A673 (cell line): Measurements from ENCODE around the gene SLC44A1. TPM values are rescaled to one million over a fixed set of nuclear protein-coding genes. Genes with fewer than 3 reads are reported as not detected.

Experiments used
- BruUV-seq: library from RNA; stranded (reverse); fragments of 400-500 nt; replicated peaks from 2 replicates; lab custom pipeline; 2021; lab: Mats Ljungman, UMichigan
- CTCF ChIA-PET: fragments of 300-600 bp; sonication (Branson Sonifier 250); formaldehyde crosslinking; loops from one replicate; lab custom pipeline; 2022; ENCODE audit warnings: antibody characterized with exemption; lab: Charles Lee
- POLR2A ChIA-PET: fragments of 300-600 bp; sonication (Branson Sonifier 250); formaldehyde crosslinking; loops from one replicate; lab custom pipeline; 2022; ENCODE audit warnings: antibody characterized with exemption; ENCODE audit not compliant: low non-redundant PET; lab: Charles Lee
- DNase-seq: peaks from one replicate; pipeline ENCODE4 v3.0.0-alpha.2; 2015; ENCODE audit warnings: low spot score
- H3K27ac ChIP-seq: fragments of 200-600 bp; sonication (generic); 2 replicates; pipeline ENCODE4 v1.5.1; 2016; ENCODE audit warnings: mixed run types, low read depth, mild to moderate bottlenecking, mixed read lengths, antibody characterized with exemption, low read length; ENCODE audit not compliant: poor library complexity, severe bottlenecking
- H3K27me3 ChIP-seq: fragments of 200-600 bp; sonication (generic); replicated peaks from 2 replicates; pipeline ENCODE4 v1.6.1; 2017; ENCODE audit warnings: mixed run types, low read depth, mild to moderate bottlenecking, mixed read lengths, antibody characterized with exemption, low read length; ENCODE audit not compliant: insufficient read depth, poor library complexity
- H3K36me3 ChIP-seq: fragments of 200-600 bp; sonication (generic); 2 replicates; pipeline ENCODE4 v1.6.1; 2016; ENCODE audit warnings: mixed run types, mild to moderate bottlenecking, mixed read lengths, antibody characterized with exemption, low read length; ENCODE audit not compliant: insufficient read depth, poor library complexity, severe bottlenecking
- H3K4me1 ChIP-seq: fragments of 200-600 bp; sonication (generic); 2 replicates; pipeline ENCODE4 v1.6.1; 2017; ENCODE audit warnings: mixed run types, mild to moderate bottlenecking, mixed read lengths, antibody characterized with exemption, low read length; ENCODE audit not compliant: insufficient read depth, poor library complexity, severe bottlenecking
- H3K4me3 ChIP-seq: fragments of 200-600 bp; sonication (generic); 2 replicates; pipeline ENCODE4 v1.5.1; 2016; ENCODE audit warnings: low read depth, mixed run types, mild to moderate bottlenecking, mixed read lengths, low read length; ENCODE audit not compliant: poor library complexity, severe bottlenecking
- H3K9me3 ChIP-seq: fragments of 200-600 bp; sonication (generic); 2 replicates; pipeline ENCODE4 v1.6.1; 2016; ENCODE audit warnings: mixed run types, low read depth, mild to moderate bottlenecking, mixed read lengths, antibody characterized with exemption, low read length; ENCODE audit not compliant: poor library complexity, severe bottlenecking
- EZH2 ChIP-seq: fragments of 200-600 bp; sonication (generic); IDR thresholded peaks from 2 replicates; pipeline ENCODE4 v1.6.1; 2017; ENCODE audit warnings: borderline replicate concordance, low read depth, mild to moderate bottlenecking, mixed read lengths, antibody characterized with exemption, low read length; ENCODE audit not compliant: poor library complexity, severe bottlenecking
- intact Hi-C: fragments of 100-400 bp; cut with micrococcal nuclease; formaldehyde crosslinking; loops from one replicate; pipeline ENCODE4 v1.10.0; 2022; ENCODE audit not compliant: unreplicated experiment
- total RNA-seq: library from RNA; stranded (reverse); gene quantifications from 2 replicates; pipeline ENCODE4 v1.2.3, GENCODE V29; 2021
- TF ChIP-seq, protein P1 (sequence below): fragments of 300-800, 200-600 bp; sonication (generic); conservative IDR thresholded peaks from 2 replicates; pipeline ENCODE4 v1.5.1; 2017; ENCODE audit warnings: low read depth, mild to moderate bottlenecking, antibody characterized with exemption, low read length, moderate library complexity, mixed read lengths

The SLC44A1 gene
- total RNA-seq, 1 experiment from 2014 or later: 11.9 TPM

DNA sequence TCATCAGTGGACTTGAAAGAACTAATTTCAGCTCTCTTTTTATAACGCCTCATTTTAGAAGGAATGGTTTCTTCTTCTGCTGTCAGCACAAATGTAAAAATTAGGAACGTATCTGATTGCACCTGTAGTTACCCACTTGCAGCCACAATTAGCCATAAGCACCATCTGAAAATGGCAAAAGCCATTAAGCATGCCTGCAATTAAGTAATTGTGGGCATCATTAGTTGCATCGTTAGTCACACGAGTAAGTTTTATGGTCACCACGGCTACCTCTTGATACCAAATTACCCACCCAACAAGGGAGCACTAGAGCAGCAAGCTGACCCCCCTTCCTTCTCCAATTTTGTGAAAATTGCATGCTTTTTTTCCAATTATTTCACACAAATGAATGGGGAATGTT, 25.8 kb upstream of the SLC44A1 start:
- no peaks in the 10 kb centered on the region for H3K27me3 ChIP-seq
- TF ChIP-seq, protein P1, sequence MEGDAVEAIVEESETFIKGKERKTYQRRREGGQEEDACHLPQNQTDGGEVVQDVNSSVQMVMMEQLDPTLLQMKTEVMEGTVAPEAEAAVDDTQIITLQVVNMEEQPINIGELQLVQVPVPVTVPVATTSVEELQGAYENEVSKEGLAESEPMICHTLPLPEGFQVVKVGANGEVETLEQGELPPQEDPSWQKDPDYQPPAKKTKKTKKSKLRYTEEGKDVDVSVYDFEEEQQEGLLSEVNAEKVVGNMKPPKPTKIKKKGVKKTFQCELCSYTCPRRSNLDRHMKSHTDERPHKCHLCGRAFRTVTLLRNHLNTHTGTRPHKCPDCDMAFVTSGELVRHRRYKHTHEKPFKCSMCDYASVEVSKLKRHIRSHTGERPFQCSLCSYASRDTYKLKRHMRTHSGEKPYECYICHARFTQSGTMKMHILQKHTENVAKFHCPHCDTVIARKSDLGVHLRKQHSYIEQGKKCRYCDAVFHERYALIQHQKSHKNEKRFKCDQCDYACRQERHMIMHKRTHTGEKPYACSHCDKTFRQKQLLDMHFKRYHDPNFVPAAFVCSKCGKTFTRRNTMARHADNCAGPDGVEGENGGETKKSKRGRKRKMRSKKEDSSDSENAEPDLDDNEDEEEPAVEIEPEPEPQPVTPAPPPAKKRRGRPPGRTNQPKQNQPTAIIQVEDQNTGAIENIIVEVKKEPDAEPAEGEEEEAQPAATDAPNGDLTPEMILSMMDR: no peak
- no peak for TF ChIP-seq EZH2
- DNase-seq: no peak
- intact Hi-C loops: no loop called here
- peaks cover 4% of the 10 kb centered on the region for H3K9me3 ChIP-seq
- H3K27ac ChIP-seq: no peak overlapping the region
- no peaks in the 10 kb centered on the region for H3K4me1 ChIP-seq
- ChIA-PET POLR2A (no interaction called here), CTCF (no interaction called here)
- H3K4me3 ChIP-seq: no peak overlapping the region
- no peaks in the 10 kb centered on the region for H3K36me3 ChIP-seq
- no TSS peak for BruUV-seq

DNA sequence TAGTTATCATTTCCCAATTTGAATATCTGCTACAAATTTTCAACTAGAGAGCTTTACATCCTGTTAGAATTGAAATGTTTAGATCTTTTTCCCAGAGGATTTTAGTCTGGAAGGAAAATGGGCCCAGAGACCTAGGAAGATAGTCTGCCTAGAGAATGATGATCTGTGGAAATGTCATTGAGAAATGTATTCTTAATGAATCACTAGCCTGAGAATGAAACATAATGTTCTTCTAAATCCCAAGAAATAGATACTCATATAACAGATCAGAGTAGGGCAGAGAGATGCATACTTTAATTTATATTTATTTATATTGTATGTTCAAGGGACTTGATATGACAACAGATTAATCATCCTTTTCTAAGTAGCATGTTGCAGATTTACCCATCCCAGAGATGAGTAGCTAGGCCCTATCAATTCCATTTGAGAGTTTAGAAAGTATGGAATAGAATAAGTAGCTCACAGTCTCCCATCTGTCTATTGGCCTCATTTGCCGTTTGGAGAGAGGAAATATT, 25.1 kb upstream of the SLC44A1 start:
- ChIA-PET CTCF (no interaction called here), POLR2A (no interaction called here)
- H3K9me3 ChIP-seq: peaks cover 7% of the 10 kb centered on the region
- no peak for DNase-seq
- TF ChIP-seq, protein P1: no peak
- TF ChIP-seq EZH2: no peak
- H3K4me1 ChIP-seq: no peaks in the 10 kb centered on the region
- no peaks in the 10 kb centered on the region for H3K27me3 ChIP-seq
- H3K4me3 ChIP-seq: no peak overlapping the region
- no TSS peak for BruUV-seq
- no peak overlapping the region for H3K27ac ChIP-seq
- H3K36me3 ChIP-seq: no peaks in the 10 kb centered on the region
- intact Hi-C loops: no loop called here

DNA sequence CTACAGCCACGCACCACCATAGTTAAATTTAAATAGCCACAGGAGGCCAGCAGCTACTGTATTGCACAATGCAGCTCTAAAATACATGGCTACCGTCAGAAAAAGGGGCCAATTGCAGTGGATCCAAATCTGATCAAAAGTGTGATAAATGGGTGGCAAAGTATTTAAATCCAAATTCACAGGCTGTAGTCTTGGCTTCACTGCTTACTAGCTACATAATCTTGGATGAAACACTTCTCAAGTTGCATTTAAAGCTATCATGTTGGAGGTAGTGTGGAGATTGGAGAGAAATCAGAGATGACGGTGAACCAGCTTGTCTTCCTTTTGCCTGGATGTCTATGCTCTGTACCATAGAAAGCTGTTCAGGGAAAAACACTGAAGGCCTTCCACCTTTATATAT, 24.0 kb upstream of the SLC44A1 start:
- POLR2A ChIA-PET: no interaction called here
- DNase-seq: no peak
- Histone ChIP-seq H3K9me3 (peaks cover 9% of the 10 kb centered on the region), H3K36me3 (no peaks in the 10 kb centered on the region), H3K27me3 (no peaks in the 10 kb centered on the region), H3K4me3 (no peak overlapping the region), H3K27ac (no peak overlapping the region), H3K4me1 (no peaks in the 10 kb centered on the region)
- CTCF ChIA-PET: no interaction called here
- no TSS peak for BruUV-seq
- intact Hi-C loops: no loop called here
- TF ChIP-seq, protein P1: no peak
- no peak for TF ChIP-seq EZH2
